ENCODE results near the gene DHPS. TPM values are rescaled to one million over a fixed set of nuclear protein-coding genes. Genes with fewer than 3 reads are reported as not detected.
A peak's percentile ranks its signal among the peaks of the same experiment; 100 is the strongest.

The DHPS gene
- total and polyA plus RNA-seq, 9 donors: 63.7 to 147 (median 89.7) TPM

GRCh38 chr19:12668346-12668745 lies 13.3 kb downstream of the DHPS start:
- peaks cover 12% of the 10 kb centered on the region for H3K4me1 ChIP-seq (ENCODE audit: insufficient read depth)
- H3K27me3 ChIP-seq: no peaks in the 10 kb centered on the region
- 55 to 63% (median 58%) methylated on average over 8 of the region's 8 CpGs for WGBS, 3 donors
- H3K36me3 ChIP-seq: no peaks in the 10 kb centered on the region
- TF ChIP-seq POLR2A (IDR thresholded peaks at IDR 0.05) (no peak), EP300 (IDR thresholded peaks at IDR 0.05) (no peak), CTCF (IDR thresholded peaks at IDR 0.05) (no peak)
- no peak for DNase-seq
- H3K9me3 ChIP-seq: no peaks in the 10 kb centered on the region
- H3K4me3 ChIP-seq: peak overlapping the region; percentile 89
- no peak overlapping the region for H3K27ac ChIP-seq
- intact Hi-C loops (cut with DNase I): loop anchor here in 1 of 4 donors (10.0 kb wide), 1 partner anchor 104 kb away; no protein-coding TSS in a partner anchor

GRCh38 chr19:12667731-12668302 lies 13.9 kb downstream of the DHPS start:
- no peaks in the 10 kb centered on the region for H3K27me3 ChIP-seq
- H3K9me3 ChIP-seq: no peaks in the 10 kb centered on the region
- no peak for TF ChIP-seq EP300 (IDR thresholded peaks at IDR 0.05)
- TF ChIP-seq CTCF (IDR thresholded peaks at IDR 0.05): no peak
- no peak for TF ChIP-seq POLR2A (IDR thresholded peaks at IDR 0.05)
- WGBS, 3 donors: 63 to 67% (median 64%) methylated on average over 4 of the region's 4 CpGs
- no peak overlapping the region for H3K27ac ChIP-seq
- H3K4me1 ChIP-seq (ENCODE audit: insufficient read depth): peaks cover 12% of the 10 kb centered on the region
- intact Hi-C loops (cut with DNase I): loop anchor here in 1 of 4 donors (10.0 kb wide), 1 partner anchor 103 kb away; no protein-coding TSS in a partner anchor
- DNase-seq: no peak
- H3K4me3 ChIP-seq: no peak overlapping the region
- no peaks in the 10 kb centered on the region for H3K36me3 ChIP-seq

GRCh38 chr19:12666265-12667048 lies 15.2 kb downstream of the DHPS start, which contains the start of the genes MAN2B1 and WDR83:
MAN2B1 (minus strand) TSS chr19:12666742; CDS start chr19:12666701, 41 bp downstream.
WDR83 (plus strand) TSS chr19:12666807; CDS start chr19:12669791, 2,984 bp downstream.
- TF ChIP-seq CTCF (IDR thresholded peaks at IDR 0.05) (no peak), POLR2A (IDR thresholded peaks at IDR 0.05) (no peak), EP300 (IDR thresholded peaks at IDR 0.05) (no peak)
- H3K27ac ChIP-seq: peak within 1 kb of the TSS in 1 of 2 donors; percentile 16
- peak within 1 kb of the TSS; percentile 84 for H3K4me3 ChIP-seq
- peaks cover 12% of the 10 kb centered on the region for H3K4me1 ChIP-seq (ENCODE audit: insufficient read depth)
- H3K9me3 ChIP-seq: no peaks in the 10 kb centered on the region
- no peaks in the 10 kb centered on the region for H3K27me3 ChIP-seq
- no peaks in the 10 kb centered on the region for H3K36me3 ChIP-seq
- DNase-seq: peak; percentile 66 to 85 (median 73)
- 1% methylated on average over 45 to 46 of the region's 46 CpGs for WGBS, 3 donors
- intact Hi-C loops (cut with DNase I): loop anchor here in 1 of 4 donors (10.0 kb wide), 1 partner anchor 102 kb away; no protein-coding TSS in a partner anchor

- WGBS, 3 donors: 51 to 65% (median 52%) methylated on average over 12 of the region's 12 CpGs
- intact Hi-C loops (cut with DNase I): loop anchor here in 1 of 4 donors (10.0 kb wide), 1 partner anchor 101 kb away; no protein-coding TSS in a partner anchor
- H3K4me1 ChIP-seq (ENCODE audit: insufficient read depth): peaks cover 12% of the 10 kb centered on the region
These were observed 15.9 kb downstream of the DHPS start for GRCh38 chr19:12665671-12666264.

More at GRCh38 chr19:12665671-12666264, 15.9 kb downstream of the DHPS start:
- H3K27ac ChIP-seq: no peak overlapping the region
- no peaks in the 10 kb centered on the region for H3K9me3 ChIP-seq
- no peaks in the 10 kb centered on the region for H3K36me3 ChIP-seq
- TF ChIP-seq POLR2A (IDR thresholded peaks at IDR 0.05) (no peak), CTCF (IDR thresholded peaks at IDR 0.05) (no peak), EP300 (IDR thresholded peaks at IDR 0.05) (no peak)
- H3K27me3 ChIP-seq: no peaks in the 10 kb centered on the region
- no peak for DNase-seq
- H3K4me3 ChIP-seq: peak overlapping the region; percentile 84
